ENCODE measurements around the gene MSH4. TPM values are rescaled to one million over a fixed set of nuclear protein-coding genes. Genes with fewer than 3 reads are reported as not detected.

Gene MSH4
- polyA plus RNA-seq, 1 donor (not counting 4 experiments of a cell fraction or from before 2014, with no cell fraction given) = 0.13 TPM

DNA sequence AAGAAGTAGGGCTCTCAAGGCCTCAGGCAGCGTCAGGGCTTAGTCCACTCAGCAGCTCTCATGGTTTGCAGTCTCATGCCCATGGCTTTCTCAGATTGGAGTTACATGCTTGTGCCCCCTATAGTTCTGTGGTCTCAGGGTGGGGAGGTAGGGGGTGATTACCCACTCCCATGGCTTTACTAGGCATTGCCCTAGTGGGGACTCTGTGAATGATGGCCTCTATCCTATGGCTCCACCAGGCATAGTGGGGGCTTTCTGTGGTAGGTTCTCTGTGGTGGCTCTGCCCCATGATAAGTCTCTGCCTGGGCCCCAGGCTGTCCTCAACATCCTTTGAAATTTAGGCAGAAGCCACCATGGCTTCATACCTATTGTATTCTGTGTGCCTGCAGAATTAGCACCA lies 48.9 kb downstream of the MSH4 start:
- no peak overlapping the region for H3K27ac ChIP-seq (ENCODE audit: control insufficient read depth, insufficient read depth, low read length)
- no peak overlapping the region for H3K4me2 ChIP-seq (ENCODE audit: control insufficient read depth, extremely low read depth, insufficient read depth, low read depth, low read length)
- no peaks in the 10 kb centered on the region for H3K9me1 ChIP-seq (ENCODE audit: control insufficient read depth, extremely low read depth, insufficient read depth, low read length)
- FAIRE-seq (no peak), DNase-seq (ENCODE audit: low read depth, low spot score) (no peak)
- no peaks in the 10 kb centered on the region for H3K4me1 ChIP-seq (ENCODE audit: control insufficient read depth, extremely low read depth, insufficient read depth, low read length)
- H3K9ac ChIP-seq (ENCODE audit: control insufficient read depth, extremely low read depth, insufficient read depth, low read length) = no peak overlapping the region
- no peaks in the 10 kb centered on the region for H4K20me1 ChIP-seq (ENCODE audit: control insufficient read depth, extremely low read depth, insufficient read depth, low read length)
- H3K79me2 ChIP-seq (ENCODE audit: control insufficient read depth, insufficient read depth, low read length) = no peaks in the 10 kb centered on the region
- H2AFZ ChIP-seq (ENCODE audit: control insufficient read depth, low read length) = no peak overlapping the region
- dilution Hi-C loops (cut with MboI; ENCODE audit: extremely low pct_ligation_motif_present, low sequenced_read_pairs) = no loop called here
- H3K27me3 ChIP-seq (ENCODE audit: control insufficient read depth, extremely low read depth, insufficient read depth, low read length) = no peaks in the 10 kb centered on the region
- H3K36me3 ChIP-seq (ENCODE audit: control insufficient read depth in 2 of 2, extremely low read depth in 1 of 2, insufficient read depth in 2 of 2, low read length in 2 of 2) = no peaks in the 10 kb centered on the region
- H3K4me3 ChIP-seq (ENCODE audit: control insufficient read depth in 2 of 3, extremely low read depth in 1 of 3, insufficient read depth in 2 of 3, low read depth in 1 of 3, low read length in 3 of 3) = no peak overlapping the region
- H3K9me3 ChIP-seq (ENCODE audit: control insufficient read depth, low read depth, low read length) = no peaks in the 10 kb centered on the region
- TF ChIP-seq, protein P1, sequence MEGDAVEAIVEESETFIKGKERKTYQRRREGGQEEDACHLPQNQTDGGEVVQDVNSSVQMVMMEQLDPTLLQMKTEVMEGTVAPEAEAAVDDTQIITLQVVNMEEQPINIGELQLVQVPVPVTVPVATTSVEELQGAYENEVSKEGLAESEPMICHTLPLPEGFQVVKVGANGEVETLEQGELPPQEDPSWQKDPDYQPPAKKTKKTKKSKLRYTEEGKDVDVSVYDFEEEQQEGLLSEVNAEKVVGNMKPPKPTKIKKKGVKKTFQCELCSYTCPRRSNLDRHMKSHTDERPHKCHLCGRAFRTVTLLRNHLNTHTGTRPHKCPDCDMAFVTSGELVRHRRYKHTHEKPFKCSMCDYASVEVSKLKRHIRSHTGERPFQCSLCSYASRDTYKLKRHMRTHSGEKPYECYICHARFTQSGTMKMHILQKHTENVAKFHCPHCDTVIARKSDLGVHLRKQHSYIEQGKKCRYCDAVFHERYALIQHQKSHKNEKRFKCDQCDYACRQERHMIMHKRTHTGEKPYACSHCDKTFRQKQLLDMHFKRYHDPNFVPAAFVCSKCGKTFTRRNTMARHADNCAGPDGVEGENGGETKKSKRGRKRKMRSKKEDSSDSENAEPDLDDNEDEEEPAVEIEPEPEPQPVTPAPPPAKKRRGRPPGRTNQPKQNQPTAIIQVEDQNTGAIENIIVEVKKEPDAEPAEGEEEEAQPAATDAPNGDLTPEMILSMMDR (optimal IDR thresholded peaks at IDR 0.05 in 1 of 3, IDR thresholded peaks at IDR 0.05 in 1 of 3, conservative IDR thresholded peaks at IDR 0.05 in 1 of 3; ENCODE audit: extremely low read depth in 1 of 3, insufficient read depth in 2 of 3, low read length in 3 of 3) = no peak
- TF ChIP-seq EZH2 (IDR thresholded peaks at IDR 0.05; ENCODE audit: low read length) = no peak

DNA sequence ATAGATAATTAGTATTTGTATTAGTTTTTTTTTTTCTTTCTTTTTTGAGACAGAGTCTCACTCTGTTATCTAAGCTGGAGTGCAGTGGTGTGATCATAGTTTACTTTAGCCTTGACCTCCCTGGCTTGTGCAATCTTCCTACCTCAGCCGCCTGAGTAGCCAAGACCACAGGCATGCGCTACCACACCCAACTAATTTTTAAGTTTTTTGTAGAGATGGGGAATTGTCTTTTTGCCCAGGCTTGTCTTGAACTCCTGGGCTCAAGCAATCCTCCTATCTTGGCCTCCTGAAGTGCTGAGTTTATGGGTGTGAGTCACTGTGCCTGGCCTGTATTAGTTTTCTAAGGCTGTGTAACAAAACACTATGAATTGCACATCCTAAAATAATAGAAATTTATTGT lies 58.3 kb downstream of the MSH4 start:
- TF ChIP-seq EZH2 (IDR thresholded peaks at IDR 0.05; ENCODE audit: low read length) = no peak
- TF ChIP-seq, protein P1 (optimal IDR thresholded peaks at IDR 0.05 in 1 of 3, IDR thresholded peaks at IDR 0.05 in 1 of 3, conservative IDR thresholded peaks at IDR 0.05 in 1 of 3; ENCODE audit: extremely low read depth in 1 of 3, insufficient read depth in 2 of 3, low read length in 3 of 3) = no peak
- H3K36me3 ChIP-seq (ENCODE audit: control insufficient read depth in 2 of 2, extremely low read depth in 1 of 2, insufficient read depth in 2 of 2, low read length in 2 of 2) = no peaks in the 10 kb centered on the region
- peaks cover 2% of the 10 kb centered on the region for H3K9me3 ChIP-seq (ENCODE audit: control insufficient read depth, low read depth, low read length)
- no peaks in the 10 kb centered on the region for H3K4me1 ChIP-seq (ENCODE audit: control insufficient read depth, extremely low read depth, insufficient read depth, low read length)
- H3K4me2 ChIP-seq (ENCODE audit: control insufficient read depth, extremely low read depth, insufficient read depth, low read depth, low read length) = no peak overlapping the region
- H3K9ac ChIP-seq (ENCODE audit: control insufficient read depth, extremely low read depth, insufficient read depth, low read length) = no peak overlapping the region
- no peak overlapping the region for H2AFZ ChIP-seq (ENCODE audit: control insufficient read depth, low read length)
- dilution Hi-C loops (cut with MboI; ENCODE audit: extremely low pct_ligation_motif_present, low sequenced_read_pairs) = no loop called here
- no peak overlapping the region for H3K27ac ChIP-seq (ENCODE audit: control insufficient read depth, insufficient read depth, low read length)
- no peaks in the 10 kb centered on the region for H3K9me1 ChIP-seq (ENCODE audit: control insufficient read depth, extremely low read depth, insufficient read depth, low read length)
- H3K4me3 ChIP-seq (ENCODE audit: control insufficient read depth in 2 of 3, extremely low read depth in 1 of 3, insufficient read depth in 2 of 3, low read depth in 1 of 3, low read length in 3 of 3) = no peak overlapping the region
- no peaks in the 10 kb centered on the region for H4K20me1 ChIP-seq (ENCODE audit: control insufficient read depth, extremely low read depth, insufficient read depth, low read length)
- DNase-seq (ENCODE audit: low read depth, low spot score) (peak; percentile 9), FAIRE-seq (peak; percentile 34)
- H3K27me3 ChIP-seq (ENCODE audit: control insufficient read depth, extremely low read depth, insufficient read depth, low read length) = no peaks in the 10 kb centered on the region
- no peaks in the 10 kb centered on the region for H3K79me2 ChIP-seq (ENCODE audit: control insufficient read depth, insufficient read depth, low read length)
